Left lobe of liver (tissue), 2 donors: ENCODE measurements around the gene KIF26B. TPM values are rescaled to one million over a fixed set of nuclear protein-coding genes. Genes with fewer than 3 reads are reported as not detected.

ENCODE experiments used
- ATAC-seq: fragments of 200-7000 bp; cut with Tn5 transposase; one replicate; pipeline ENCODE4 v1.9.1; 2020; ENCODE audit warnings: mild to moderate bottlenecking, moderate library complexity
- DNase-seq: peaks from one replicate; pipeline ENCODE4 v3.0.0-alpha.2; 2020; ENCODE audit warnings: low spot score
- total RNA-seq: library from RNA; stranded (reverse); gene quantifications from one replicate; pipeline ENCODE4 v1.2.1, GENCODE V29; 2021
- donor health status: DM: no; HTN: no; CAD: no; lungs with moderate emphysema.
- donor health status: DM: no; HTN: yes; CAD: no.

Gene KIF26B
- total RNA-seq, 1 donor from 2014 or later = 0.35 TPM

- no peak for ATAC-seq
Measured at GRCh38 chr1:245270972-245271371, 116.2 kb downstream of the KIF26B start.

GRCh38 chr1:245272676-245273075 lies 117.9 kb downstream of the KIF26B start:
- ATAC-seq = no peak
- no peak for DNase-seq

More at GRCh38 chr1:245270972-245271371, 116.2 kb downstream of the KIF26B start:
- no peak for DNase-seq

GRCh38 chr1:245276445-245276844 lies 121.7 kb downstream of the KIF26B start:
- no peak for DNase-seq
- ATAC-seq = no peak

GRCh38 chr1:245277276-245277675 lies 122.5 kb downstream of the KIF26B start:
- no peak for DNase-seq

GRCh38 chr1:245278846-245279245 lies 124.1 kb downstream of the KIF26B start:
- ATAC-seq (no peak), DNase-seq (no peak)

More at GRCh38 chr1:245277276-245277675, 122.5 kb downstream of the KIF26B start:
- peak; percentile 55 for ATAC-seq

- ATAC-seq = no peak
Measured at GRCh38 chr1:245279346-245279745, 124.6 kb downstream of the KIF26B start.

GRCh38 chr1:245283001-245283400 lies 128.2 kb downstream of the KIF26B start:
- ATAC-seq = no peak
- no peak for DNase-seq

More at GRCh38 chr1:245279346-245279745, 124.6 kb downstream of the KIF26B start:
- no peak for DNase-seq

- ATAC-seq (no peak), DNase-seq (no peak)
Measured at GRCh38 chr1:245285168-245285567, 130.4 kb downstream of the KIF26B start.

- no peak for DNase-seq
- ATAC-seq = no peak
Measured at GRCh38 chr1:245288796-245289195, 134.0 kb downstream of the KIF26B start.

- ATAC-seq (no peak), DNase-seq (no peak)
Measured at GRCh38 chr1:245290836-245291235, 136.1 kb downstream of the KIF26B start.

GRCh38 chr1:245291351-245291750 lies 136.6 kb downstream of the KIF26B start:
- DNase-seq (no peak), ATAC-seq (no peak)

- DNase-seq (no peak), ATAC-seq (no peak)
Measured at GRCh38 chr1:245292141-245292540, 137.4 kb downstream of the KIF26B start.

- DNase-seq (no peak), ATAC-seq (no peak)
Measured at GRCh38 chr1:245292553-245292952, 137.8 kb downstream of the KIF26B start.

GRCh38 chr1:245294020-245294419 lies 139.2 kb downstream of the KIF26B start:
- ATAC-seq (no peak), DNase-seq (no peak)

GRCh38 chr1:245298781-245299180 lies 144.0 kb downstream of the KIF26B start:
- ATAC-seq = no peak
- no peak for DNase-seq

GRCh38 chr1:245301162-245301580 lies 146.4 kb downstream of the KIF26B start:
- ATAC-seq (peak; percentile 70), DNase-seq (no peak)

GRCh38 chr1:245301921-245302320 lies 147.1 kb downstream of the KIF26B start:
- ATAC-seq (no peak), DNase-seq (no peak)

- ATAC-seq (no peak), DNase-seq (no peak)
Measured at GRCh38 chr1:245304698-245305097, 149.9 kb downstream of the KIF26B start.

GRCh38 chr1:245306020-245306419 lies 151.2 kb downstream of the KIF26B start:
- ATAC-seq = no peak

GRCh38 chr1:245306628-245307410 lies 152.0 kb downstream of the KIF26B start:
- DNase-seq = no peak
- no peak for ATAC-seq

More at GRCh38 chr1:245306020-245306419, 151.2 kb downstream of the KIF26B start:
- DNase-seq = no peak

- ATAC-seq = peak; percentile 14
- no peak for DNase-seq
Measured at GRCh38 chr1:245310571-245311531, 156.1 kb downstream of the KIF26B start.
